ENCODE results near the gene KRT81.

GRCh38 chr12:52334185-52334584 lies 42.9 kb upstream of the KRT81 start:
- TF ChIP-seq MAX (CRISPR knock-in tag; IDR thresholded peaks at IDR 0.05) (no peak), TEAD1 (CRISPR knock-in tag; IDR thresholded peaks at IDR 0.05) (no peak), CREM (CRISPR knock-in tag; IDR thresholded peaks at IDR 0.05) (no peak), CTCF (IDR thresholded peaks at IDR 0.05) (no peak), ZNF121 (CRISPR knock-in tag; IDR thresholded peaks at IDR 0.05) (no peak), ZNF671 (CRISPR knock-in tag; IDR thresholded peaks at IDR 0.05) (no peak), ELF4 (CRISPR knock-in tag; IDR thresholded peaks at IDR 0.05; ENCODE audit: low read depth) (no peak), ZNF232 (CRISPR knock-in tag; IDR thresholded peaks at IDR 0.05) (no peak), ZNF416 (CRISPR knock-in tag; IDR thresholded peaks at IDR 0.05) (no peak), NFYB (CRISPR knock-in tag; conservative IDR thresholded peaks at IDR 0.05; ENCODE audit: low read depth) (no peak), SMAD3 (CRISPR knock-in tag; IDR thresholded peaks at IDR 0.05; ENCODE audit: borderline replicate concordance) (no peak), ESRRA (CRISPR knock-in tag; IDR thresholded peaks at IDR 0.05; ENCODE audit: borderline replicate concordance) (no peak)
- TF ChIP-seq, protein P1, sequence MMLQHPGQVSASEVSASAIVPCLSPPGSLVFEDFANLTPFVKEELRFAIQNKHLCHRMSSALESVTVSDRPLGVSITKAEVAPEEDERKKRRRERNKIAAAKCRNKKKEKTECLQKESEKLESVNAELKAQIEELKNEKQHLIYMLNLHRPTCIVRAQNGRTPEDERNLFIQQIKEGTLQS (CRISPR knock-in tag; conservative IDR thresholded peaks at IDR 0.05) = no peak
- TF ChIP-seq, protein P2, sequence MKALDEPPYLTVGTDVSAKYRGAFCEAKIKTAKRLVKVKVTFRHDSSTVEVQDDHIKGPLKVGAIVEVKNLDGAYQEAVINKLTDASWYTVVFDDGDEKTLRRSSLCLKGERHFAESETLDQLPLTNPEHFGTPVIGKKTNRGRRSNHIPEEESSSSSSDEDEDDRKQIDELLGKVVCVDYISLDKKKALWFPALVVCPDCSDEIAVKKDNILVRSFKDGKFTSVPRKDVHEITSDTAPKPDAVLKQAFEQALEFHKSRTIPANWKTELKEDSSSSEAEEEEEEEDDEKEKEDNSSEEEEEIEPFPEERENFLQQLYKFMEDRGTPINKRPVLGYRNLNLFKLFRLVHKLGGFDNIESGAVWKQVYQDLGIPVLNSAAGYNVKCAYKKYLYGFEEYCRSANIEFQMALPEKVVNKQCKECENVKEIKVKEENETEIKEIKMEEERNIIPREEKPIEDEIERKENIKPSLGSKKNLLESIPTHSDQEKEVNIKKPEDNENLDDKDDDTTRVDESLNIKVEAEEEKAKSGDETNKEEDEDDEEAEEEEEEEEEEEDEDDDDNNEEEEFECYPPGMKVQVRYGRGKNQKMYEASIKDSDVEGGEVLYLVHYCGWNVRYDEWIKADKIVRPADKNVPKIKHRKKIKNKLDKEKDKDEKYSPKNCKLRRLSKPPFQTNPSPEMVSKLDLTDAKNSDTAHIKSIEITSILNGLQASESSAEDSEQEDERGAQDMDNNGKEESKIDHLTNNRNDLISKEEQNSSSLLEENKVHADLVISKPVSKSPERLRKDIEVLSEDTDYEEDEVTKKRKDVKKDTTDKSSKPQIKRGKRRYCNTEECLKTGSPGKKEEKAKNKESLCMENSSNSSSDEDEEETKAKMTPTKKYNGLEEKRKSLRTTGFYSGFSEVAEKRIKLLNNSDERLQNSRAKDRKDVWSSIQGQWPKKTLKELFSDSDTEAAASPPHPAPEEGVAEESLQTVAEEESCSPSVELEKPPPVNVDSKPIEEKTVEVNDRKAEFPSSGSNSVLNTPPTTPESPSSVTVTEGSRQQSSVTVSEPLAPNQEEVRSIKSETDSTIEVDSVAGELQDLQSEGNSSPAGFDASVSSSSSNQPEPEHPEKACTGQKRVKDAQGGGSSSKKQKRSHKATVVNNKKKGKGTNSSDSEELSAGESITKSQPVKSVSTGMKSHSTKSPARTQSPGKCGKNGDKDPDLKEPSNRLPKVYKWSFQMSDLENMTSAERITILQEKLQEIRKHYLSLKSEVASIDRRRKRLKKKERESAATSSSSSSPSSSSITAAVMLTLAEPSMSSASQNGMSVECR (CRISPR knock-in tag; IDR thresholded peaks at IDR 0.05; ENCODE audit: borderline replicate concordance) = no peak

Data from WTC11 (cell line).